ENCODE data around the gene KRTAP10-9.

KRTAP10-9 gene

GRCh38 chr21:44670642-44671432 lies 43.9 kb downstream of the KRTAP10-9 start:
- no peak for DNase-seq

DNA sequence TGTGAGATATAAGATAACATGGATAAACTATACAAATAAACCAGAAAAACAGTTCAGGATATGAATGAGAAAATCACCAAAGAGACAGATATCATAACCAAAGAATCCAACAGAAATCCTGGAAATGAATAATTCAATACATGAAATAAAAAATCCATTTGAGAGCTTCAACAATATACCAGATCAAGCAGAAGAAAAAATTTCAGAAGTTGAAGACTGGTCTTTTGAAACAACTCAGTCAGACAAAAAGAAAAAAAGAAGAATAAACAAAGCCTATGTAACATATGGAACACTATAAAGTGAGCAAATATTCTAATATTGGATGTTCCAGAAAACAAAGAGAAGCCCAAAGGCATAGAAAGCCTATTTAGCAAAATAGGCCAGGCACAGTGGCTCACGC lies 45.0 kb downstream of the KRTAP10-9 start:
- no peak for DNase-seq

- no peak for DNase-seq
Observed at GRCh38 chr21:44677881-44678280, 51.0 kb downstream of the KRTAP10-9 start.
